Endothelial cell of umbilical vein (primary cell): ENCODE results near the gene PLBD2. TPM values are rescaled to one million over a fixed set of nuclear protein-coding genes. Genes with fewer than 3 reads are reported as not detected.

Experiments used
- BruUV-seq: library from RNA; stranded (reverse); fragments of 400-500 nt; replicated peaks from 2 replicates; lab custom pipeline; 2021; lab: Mats Ljungman, UMichigan
- CTCF ChIA-PET: fragments of 300-600, 350-600 bp; sonication (Branson Sonifier 250); formaldehyde crosslinking; loops from one replicate; lab custom pipeline; 2021; ENCODE audit warnings: antibody characterized with exemption, inconsistent platforms; lab: Charles Lee
- POLR2A ChIA-PET: fragments of 300-600, 350-600 bp; sonication (Branson Sonifier 250); formaldehyde crosslinking; loops from one replicate; lab custom pipeline; 2021; ENCODE audit warnings: antibody characterized with exemption, inconsistent platforms; lab: Charles Lee
- DNase-seq: peaks from one replicate; pipeline ENCODE4 v3.0.0-alpha.2; 2011; ENCODE audit warnings: low read depth, low spot score
- FAIRE-seq: peaks from 2 replicates; lab custom pipeline; 2011; peaks lifted over from hg19 to GRCh38; lab: Jason Lieb, UNC
- H2AFZ ChIP-seq: 2 replicates; pipeline ENCODE4 v1.6.0; 2012; ENCODE audit warnings: low read depth, low read length, control low read depth, inconsistent platforms
- H3K27ac ChIP-seq: 2 replicates; pipeline ENCODE4 v1.5.1; 2011; ENCODE audit warnings: low read depth, mild to moderate bottlenecking, control low read depth, low read length, moderate library complexity; ENCODE audit not compliant: insufficient read depth
- H3K27me3 ChIP-seq, 2 experiments: 2 replicates each; pipeline versions ENCODE4 v1.6.0 to v1.6.1; 2011; ENCODE audit warnings: low read length in 2 of 2, mixed read lengths in 1 of 2; ENCODE audit not compliant: control insufficient read depth in 2 of 2, insufficient read depth in 2 of 2
- H3K36me3 ChIP-seq, 2 experiments: 2 replicates in 1 of 2; 3 replicates in 1 of 2; pipeline ENCODE4 v1.5.1; 2011; ENCODE audit warnings: low read length in 2 of 2, mild to moderate bottlenecking in 1 of 2, moderate library complexity in 1 of 2; ENCODE audit not compliant: control insufficient read depth in 2 of 2, insufficient read depth in 2 of 2; ENCODE audit errors: extremely low read depth in 1 of 2
- H3K4me1 ChIP-seq: 3 replicates; pipeline ENCODE4 v1.5.1; 2011; ENCODE audit warnings: mild to moderate bottlenecking, low read length; ENCODE audit not compliant: control insufficient read depth, insufficient read depth; ENCODE audit errors: extremely low read depth
- H3K4me2 ChIP-seq: 2 replicates; pipeline ENCODE4 v1.6.1; 2011; ENCODE audit warnings: low read length, control low read depth, mixed read lengths; ENCODE audit not compliant: insufficient read depth
- H3K4me3 ChIP-seq, 3 experiments: fragments of 200-600 bp in 1 of 3; sonication (generic), shearing (Covaris generic) in 1 of 3; replicated peaks in 1 of 3; 2 replicates each; pipeline ENCODE4 v1.5.1; 2011 to 2016; ENCODE audit warnings: control low read depth in 3 of 3, low read length in 3 of 3, mild to moderate bottlenecking in 2 of 3, inconsistent platforms in 1 of 3, low read depth in 1 of 3, moderate library complexity in 1 of 3; ENCODE audit not compliant: insufficient read depth in 1 of 3
- H3K79me2 ChIP-seq: 2 replicates; pipeline ENCODE4 v1.6.0; 2012; ENCODE audit warnings: low read length, inconsistent platforms; ENCODE audit not compliant: control insufficient read depth, insufficient read depth
- H3K9ac ChIP-seq: replicated peaks from 2 replicates; pipeline ENCODE3; 2011; ENCODE audit warnings: low read length, control low read depth; ENCODE audit not compliant: insufficient read depth; ENCODE audit errors: extremely low read depth
- H3K9me1 ChIP-seq: replicated peaks from 3 replicates; pipeline ENCODE4 v1.6.0; 2011; ENCODE audit warnings: mild to moderate bottlenecking, low read length; ENCODE audit not compliant: control insufficient read depth, insufficient read depth; ENCODE audit errors: extremely low read depth
- H3K9me3 ChIP-seq: replicated peaks from 2 replicates; pipeline ENCODE4 v1.5.1; 2012; ENCODE audit warnings: low read length, inconsistent platforms; ENCODE audit not compliant: control insufficient read depth, insufficient read depth
- H4K20me1 ChIP-seq: replicated peaks from 2 replicates; pipeline ENCODE3; 2011; ENCODE audit warnings: mild to moderate bottlenecking, low read length; ENCODE audit not compliant: control insufficient read depth, insufficient read depth; ENCODE audit errors: extremely low read depth
- EZH2 ChIP-seq: IDR thresholded peaks from 2 replicates; pipeline ENCODE4 v1.6.1; 2012; ENCODE audit warnings: borderline replicate concordance, low read depth, mild to moderate bottlenecking, moderate library complexity, low read length, inconsistent platforms; ENCODE audit not compliant: severe bottlenecking
- FOS ChIP-seq: IDR thresholded peaks from 2 replicates; pipeline ENCODE4 v1.6.1; 2011; ENCODE audit warnings: mild to moderate bottlenecking, low read length, moderate library complexity, borderline replicate concordance; ENCODE audit not compliant: insufficient read depth
- GATA2 ChIP-seq: IDR thresholded peaks from 2 replicates; pipeline ENCODE4 v1.7.0; 2011; ENCODE audit warnings: low read depth, mild to moderate bottlenecking, moderate library complexity, mixed read lengths, low read length; ENCODE audit not compliant: insufficient read length, insufficient read depth
- JUN ChIP-seq: IDR thresholded peaks from 2 replicates; pipeline ENCODE4 v1.6.1; 2011; ENCODE audit warnings: borderline replicate concordance, low read depth; ENCODE audit not compliant: insufficient read length, insufficient read depth
- MYC ChIP-seq: IDR thresholded peaks from one replicate; pipeline ENCODE4 v1.6.1; 2011; ENCODE audit warnings: mild to moderate bottlenecking, low read depth, low read length
- POLR2A ChIP-seq: IDR thresholded peaks from 2 replicates; pipeline ENCODE4 v1.6.1; 2012; ENCODE audit warnings: low read depth, mild to moderate bottlenecking, control low read depth, low read length
- POLR2AphosphoS5 ChIP-seq: IDR thresholded peaks from 2 replicates; pipeline ENCODE4 v1.6.1; 2012; ENCODE audit warnings: low read depth, mild to moderate bottlenecking, control low read depth, low read length, moderate library complexity; ENCODE audit not compliant: insufficient read depth
- dilution Hi-C: fragments of 300-500 bp; cut with MboI; formaldehyde crosslinking; loops from one replicate; pipeline ENCODE4 v1.15.0; 2019; ENCODE audit warnings: low sequenced_read_pairs; ENCODE audit not compliant: extremely low pct_ligation_motif_present
- intact Hi-C: fragments of 100-400 bp; cut with micrococcal nuclease; formaldehyde crosslinking; loops from one replicate; pipeline ENCODE4 v1.10.0; 2022
- polyA plus RNA-seq, 4 experiments: library from polyadenylated mRNA; depleted of rRNA in 3 of 4; stranded (reverse) in 3 of 4; unstranded in 1 of 4; fragments of >200 nt; gene quantifications; 2 replicates each; pipeline versions ENCODE4 v1.2.1 to v1.2.3, GENCODE V29; 2011 to 2012; ENCODE audit warnings: missing spikeins in 1 of 4
- total RNA-seq: library from RNA; stranded (reverse); gene quantifications from 2 replicates; pipeline ENCODE4 v1.2.3, GENCODE V29; 2021
- TF ChIP-seq, protein P1 (sequence below): IDR thresholded peaks from 2 replicates; pipeline ENCODE4 v1.6.1; 2011; ENCODE audit not compliant: insufficient read depth, insufficient read length
- TF ChIP-seq, protein P2 (sequence below), 2 donors: IDR thresholded peaks; 1 replicate in 1 of 2; 2 replicates in 1 of 2; pipeline ENCODE4 v1.5.1; 2011; ENCODE audit warnings: low read length in 2 of 2, mild to moderate bottlenecking in 2 of 2, moderate library complexity in 2 of 2, control low read depth in 1 of 2, inconsistent platforms in 1 of 2, low read depth in 1 of 2; ENCODE audit not compliant: insufficient read depth in 1 of 2; ENCODE audit errors: extremely low read depth in 1 of 2

Gene PLBD2
- total and polyA plus RNA-seq, 2 donors (not counting 3 experiments of a cell fraction or from before 2014, with no cell fraction given) = 24.4 to 46.8 TPM

DNA sequence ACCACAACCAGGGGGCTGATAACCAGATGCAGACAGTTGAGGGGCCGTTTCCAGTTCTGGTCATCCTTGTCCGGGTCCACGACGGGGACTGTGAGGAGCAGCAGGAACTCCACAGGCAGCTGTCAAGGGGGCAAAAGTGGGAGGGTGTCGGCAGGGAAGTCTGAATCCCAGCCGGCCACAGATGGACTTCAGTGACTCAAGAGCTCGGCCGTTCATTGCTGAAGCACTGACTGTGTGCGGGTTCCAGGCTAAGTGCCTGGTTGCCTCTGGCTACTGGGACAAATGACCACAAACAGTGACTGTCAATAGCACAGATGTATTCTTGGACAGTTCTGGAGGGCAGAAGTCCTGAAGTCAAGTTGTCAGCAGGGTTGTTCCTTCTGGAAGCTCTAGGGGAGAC lies 43.0 kb upstream of the PLBD2 start:
- CTCF ChIA-PET = interaction anchor here (2.3 kb wide), 1 partner anchor 110 kb away, joined by 8 read pairs; no protein-coding TSS in a partner anchor
- no peak overlapping the region for H3K4me3 ChIP-seq
- no peaks in the 10 kb centered on the region for H3K4me1 ChIP-seq
- H3K9ac ChIP-seq = no peak overlapping the region
- DNase-seq (no peak), FAIRE-seq (no peak)
- intact Hi-C loops (no loop called here), dilution Hi-C loops (no loop called here)
- no peak overlapping the region for H3K4me2 ChIP-seq
- H3K79me2 ChIP-seq = no peaks in the 10 kb centered on the region
- no peaks in the 10 kb centered on the region for H4K20me1 ChIP-seq
- BruUV-seq = no TSS peak
- H3K27ac ChIP-seq = no peak overlapping the region
- H3K9me3 ChIP-seq = no peaks in the 10 kb centered on the region
- H3K9me1 ChIP-seq = no peaks in the 10 kb centered on the region
- H3K36me3 ChIP-seq = peaks cover 0 to 19% of the 10 kb centered on the region in 2 experiments
- H3K27me3 ChIP-seq = no peaks in the 10 kb centered on the region
- no peak overlapping the region for H2AFZ ChIP-seq
- TF ChIP-seq JUN = no peak
- TF ChIP-seq POLR2AphosphoS5 = no peak
- TF ChIP-seq, protein P1, sequence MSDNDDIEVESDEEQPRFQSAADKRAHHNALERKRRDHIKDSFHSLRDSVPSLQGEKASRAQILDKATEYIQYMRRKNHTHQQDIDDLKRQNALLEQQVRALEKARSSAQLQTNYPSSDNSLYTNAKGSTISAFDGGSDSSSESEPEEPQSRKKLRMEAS = no peak
- no peak for TF ChIP-seq GATA2
- no peak for TF ChIP-seq POLR2A
- TF ChIP-seq MYC = no peak
- TF ChIP-seq, protein P2, sequence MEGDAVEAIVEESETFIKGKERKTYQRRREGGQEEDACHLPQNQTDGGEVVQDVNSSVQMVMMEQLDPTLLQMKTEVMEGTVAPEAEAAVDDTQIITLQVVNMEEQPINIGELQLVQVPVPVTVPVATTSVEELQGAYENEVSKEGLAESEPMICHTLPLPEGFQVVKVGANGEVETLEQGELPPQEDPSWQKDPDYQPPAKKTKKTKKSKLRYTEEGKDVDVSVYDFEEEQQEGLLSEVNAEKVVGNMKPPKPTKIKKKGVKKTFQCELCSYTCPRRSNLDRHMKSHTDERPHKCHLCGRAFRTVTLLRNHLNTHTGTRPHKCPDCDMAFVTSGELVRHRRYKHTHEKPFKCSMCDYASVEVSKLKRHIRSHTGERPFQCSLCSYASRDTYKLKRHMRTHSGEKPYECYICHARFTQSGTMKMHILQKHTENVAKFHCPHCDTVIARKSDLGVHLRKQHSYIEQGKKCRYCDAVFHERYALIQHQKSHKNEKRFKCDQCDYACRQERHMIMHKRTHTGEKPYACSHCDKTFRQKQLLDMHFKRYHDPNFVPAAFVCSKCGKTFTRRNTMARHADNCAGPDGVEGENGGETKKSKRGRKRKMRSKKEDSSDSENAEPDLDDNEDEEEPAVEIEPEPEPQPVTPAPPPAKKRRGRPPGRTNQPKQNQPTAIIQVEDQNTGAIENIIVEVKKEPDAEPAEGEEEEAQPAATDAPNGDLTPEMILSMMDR (IDR thresholded peaks at IDR 0.05; ENCODE audit: extremely low read depth in 1 of 2, insufficient read depth in 1 of 2, low read depth in 1 of 2, low read length in 2 of 2) = no peak
- TF ChIP-seq EZH2 = no peak
- no peak for TF ChIP-seq FOS
- POLR2A ChIA-PET = interaction anchor here (0.6 kb wide), 1 partner anchor 10 kb away, joined by 4 read pairs; no protein-coding TSS in a partner anchor
